ENCODE results near the gene GRAMD1B. TPM values are rescaled to one million over a fixed set of nuclear protein-coding genes. Genes with fewer than 3 reads are reported as not detected.
A peak's percentile ranks its signal among the peaks of the same experiment; 100 is the strongest.
"Not testable (repeated sequence)": the region's sequence is repeated elsewhere in the genome, so short reads cannot be mapped to it uniquely, and the experiment has no call there.

GRAMD1B gene
- total RNA-seq, 4 donors from 2014 or later, result 0.08 to 0.64 (median 0.42) TPM

- no peak for DNase-seq (ENCODE audit: low spot score in 2 of 2)
- Histone ChIP-seq H3K27ac (peak overlapping the region; percentile 37), H3K4me1 (peaks cover 3% of the 10 kb centered on the region), H3K27me3 (no peaks in the 10 kb centered on the region), H3K36me3 (no peaks in the 10 kb centered on the region), H3K4me3 (no peak overlapping the region), H3K9me3 (no peaks in the 10 kb centered on the region)
- 66% methylated on average over 8 of the region's 8 CpGs for WGBS
- no peak for TF ChIP-seq POLR2AphosphoS5 (IDR thresholded peaks at IDR 0.05)
- no peak for TF ChIP-seq EP300 (IDR thresholded peaks at IDR 0.05)
- no peak for TF ChIP-seq CTCF (IDR thresholded peaks at IDR 0.05)
Measured at GRCh38 chr11:123457187-123457770, 27.2 kb downstream of the GRAMD1B start.

- Histone ChIP-seq H3K4me3 (no peak overlapping the region), H3K27me3 (no peaks in the 10 kb centered on the region), H3K27ac (no peak overlapping the region), H3K9me3 (no peaks in the 10 kb centered on the region), H3K4me1 (peaks cover 3% of the 10 kb centered on the region), H3K36me3 (no peaks in the 10 kb centered on the region)
- 71% methylated on average over 2 of the region's 2 CpGs for WGBS
- TF ChIP-seq POLR2A (IDR thresholded peaks at IDR 0.05), result no peak
- no peak for TF ChIP-seq CTCF (IDR thresholded peaks at IDR 0.05)
- TF ChIP-seq EP300 (IDR thresholded peaks at IDR 0.05), result no peak
- no peak for TF ChIP-seq POLR2AphosphoS5 (IDR thresholded peaks at IDR 0.05)
- DNase-seq (ENCODE audit: low spot score in 2 of 2), result no peak
Measured at GRCh38 chr11:123458501-123458900, 28.4 kb downstream of the GRAMD1B start.

GRCh38 chr11:123460012-123460700 is 30.1 kb downstream of the GRAMD1B start:
- Histone ChIP-seq H3K4me3 (no peak overlapping the region), H3K9me3 (no peaks in the 10 kb centered on the region), H3K4me1 (peaks cover 3% of the 10 kb centered on the region), H3K27me3 (no peaks in the 10 kb centered on the region), H3K36me3 (no peaks in the 10 kb centered on the region), H3K27ac (no peak overlapping the region)
- WGBS, result 54% methylated on average over 7 of the region's 7 CpGs
- no peak for DNase-seq (ENCODE audit: low spot score in 2 of 2)
- TF ChIP-seq POLR2A (IDR thresholded peaks at IDR 0.05), result no peak
- no peak for TF ChIP-seq EP300 (IDR thresholded peaks at IDR 0.05)
- no peak for TF ChIP-seq CTCF (IDR thresholded peaks at IDR 0.05)
- no peak for TF ChIP-seq POLR2AphosphoS5 (IDR thresholded peaks at IDR 0.05)

GRCh38 chr11:123461164-123461563 is 31.1 kb downstream of the GRAMD1B start:
- TF ChIP-seq EP300 (IDR thresholded peaks at IDR 0.05), result no peak
- TF ChIP-seq POLR2A (IDR thresholded peaks at IDR 0.05), result no peak
- no peak for TF ChIP-seq POLR2AphosphoS5 (IDR thresholded peaks at IDR 0.05)
- no peak for TF ChIP-seq CTCF (IDR thresholded peaks at IDR 0.05)
- WGBS, result 14% methylated on average over 4 of the region's 4 CpGs
- Histone ChIP-seq H3K27ac (no peak overlapping the region), H3K4me3 (no peak overlapping the region), H3K27me3 (no peaks in the 10 kb centered on the region), H3K9me3 (no peaks in the 10 kb centered on the region), H3K36me3 (no peaks in the 10 kb centered on the region), H3K4me1 (peaks cover 3% of the 10 kb centered on the region)
- peak in 1 of 2 donors; percentile 69 for DNase-seq (ENCODE audit: low spot score in 2 of 2)

GRCh38 chr11:123465667-123466066 is 35.6 kb downstream of the GRAMD1B start:
- H3K27me3 ChIP-seq; DNase-seq (ENCODE audit: low spot score in 2 of 2); H3K9me3 ChIP-seq; H3K4me1 ChIP-seq; H3K27ac ChIP-seq; H3K36me3 ChIP-seq; H3K4me3 ChIP-seq: not testable (repeated sequence)
- 85% methylated on average over 8 of the region's 8 CpGs for WGBS

- not testable (repeated sequence) for DNase-seq (ENCODE audit: low spot score in 2 of 2); H3K27ac ChIP-seq; H3K27me3 ChIP-seq; H3K4me3 ChIP-seq; H3K36me3 ChIP-seq; H3K9me3 ChIP-seq; H3K4me1 ChIP-seq
- 80% methylated on average over 1 of the region's 1 CpG for WGBS
Measured at GRCh38 chr11:123466172-123466571, 36.1 kb downstream of the GRAMD1B start.

Data from suprapubic skin (tissue), 4 donors.